Measurements from ENCODE around the gene TRIM10. TPM values are rescaled to one million over a fixed set of nuclear protein-coding genes. Genes with fewer than 3 reads are reported as not detected.

The TRIM10 gene
- total RNA-seq, 4 donors from 2014 or later = 0.17 to 0.50 (median 0.42) TPM; not detected in 1

GRCh38 chr6:30154709-30155519 is 6.1 kb downstream of the TRIM10 start:
- peaks cover 0 to 34% (median 0%) of the 10 kb centered on the region in 4 donors for H3K27me3 ChIP-seq
- 56% methylated on average over 12 of the region's 12 CpGs for WGBS
- DNase-seq (ENCODE audit: extremely low spot score) = peak; percentile 70
- no peak for TF ChIP-seq EP300 (IDR thresholded peaks at IDR 0.05)
- no peak for TF ChIP-seq POLR2AphosphoS5 (IDR thresholded peaks at IDR 0.05)
- TF ChIP-seq, protein P1, sequence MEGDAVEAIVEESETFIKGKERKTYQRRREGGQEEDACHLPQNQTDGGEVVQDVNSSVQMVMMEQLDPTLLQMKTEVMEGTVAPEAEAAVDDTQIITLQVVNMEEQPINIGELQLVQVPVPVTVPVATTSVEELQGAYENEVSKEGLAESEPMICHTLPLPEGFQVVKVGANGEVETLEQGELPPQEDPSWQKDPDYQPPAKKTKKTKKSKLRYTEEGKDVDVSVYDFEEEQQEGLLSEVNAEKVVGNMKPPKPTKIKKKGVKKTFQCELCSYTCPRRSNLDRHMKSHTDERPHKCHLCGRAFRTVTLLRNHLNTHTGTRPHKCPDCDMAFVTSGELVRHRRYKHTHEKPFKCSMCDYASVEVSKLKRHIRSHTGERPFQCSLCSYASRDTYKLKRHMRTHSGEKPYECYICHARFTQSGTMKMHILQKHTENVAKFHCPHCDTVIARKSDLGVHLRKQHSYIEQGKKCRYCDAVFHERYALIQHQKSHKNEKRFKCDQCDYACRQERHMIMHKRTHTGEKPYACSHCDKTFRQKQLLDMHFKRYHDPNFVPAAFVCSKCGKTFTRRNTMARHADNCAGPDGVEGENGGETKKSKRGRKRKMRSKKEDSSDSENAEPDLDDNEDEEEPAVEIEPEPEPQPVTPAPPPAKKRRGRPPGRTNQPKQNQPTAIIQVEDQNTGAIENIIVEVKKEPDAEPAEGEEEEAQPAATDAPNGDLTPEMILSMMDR (IDR thresholded peaks at IDR 0.05) = no peak
- TF ChIP-seq POLR2A (IDR thresholded peaks at IDR 0.05; ENCODE audit: low read depth) = no peak
- H3K4me1 ChIP-seq = peaks cover 6 to 10% (median 8%) of the 10 kb centered on the region in 4 donors
- no peaks in the 10 kb centered on the region for H3K36me3 ChIP-seq
- H3K4me3 ChIP-seq = no peak overlapping the region
- no peaks in the 10 kb centered on the region for H3K9me3 ChIP-seq
- intact Hi-C loops (cut with DNase I) = no loop called here
- no peak overlapping the region for H3K27ac ChIP-seq (replicated peaks in 1 of 4)

- intact Hi-C loops (cut with DNase I) = no loop called here
- DNase-seq (ENCODE audit: extremely low spot score) = no peak
- no peak for TF ChIP-seq POLR2AphosphoS5 (IDR thresholded peaks at IDR 0.05)
- TF ChIP-seq, protein P1 (IDR thresholded peaks at IDR 0.05) = no peak
- no peak for TF ChIP-seq EP300 (IDR thresholded peaks at IDR 0.05)
Observed at GRCh38 chr6:30154061-30154460, 7.0 kb downstream of the TRIM10 start.

GRCh38 chr6:30152910-30153610 is 8.0 kb downstream of the TRIM10 start:
- H3K27me3 ChIP-seq = peaks cover 0 to 34% (median 0%) of the 10 kb centered on the region in 4 donors
- WGBS = 76% methylated on average over 3 of the region's 3 CpGs

More at GRCh38 chr6:30154061-30154460, 7.0 kb downstream of the TRIM10 start:
- Histone ChIP-seq H3K4me1 (peaks cover 6 to 10% (median 8%) of the 10 kb centered on the region in 4 donors), H3K4me3 (no peak overlapping the region), H3K27me3 (peaks cover 0 to 29% (median 0%) of the 10 kb centered on the region in 4 donors), H3K27ac (replicated peaks in 1 of 4) (no peak overlapping the region), H3K9me3 (no peaks in the 10 kb centered on the region), H3K36me3 (no peaks in the 10 kb centered on the region)
- 81% methylated on average over 11 of the region's 17 CpGs for WGBS

DNA sequence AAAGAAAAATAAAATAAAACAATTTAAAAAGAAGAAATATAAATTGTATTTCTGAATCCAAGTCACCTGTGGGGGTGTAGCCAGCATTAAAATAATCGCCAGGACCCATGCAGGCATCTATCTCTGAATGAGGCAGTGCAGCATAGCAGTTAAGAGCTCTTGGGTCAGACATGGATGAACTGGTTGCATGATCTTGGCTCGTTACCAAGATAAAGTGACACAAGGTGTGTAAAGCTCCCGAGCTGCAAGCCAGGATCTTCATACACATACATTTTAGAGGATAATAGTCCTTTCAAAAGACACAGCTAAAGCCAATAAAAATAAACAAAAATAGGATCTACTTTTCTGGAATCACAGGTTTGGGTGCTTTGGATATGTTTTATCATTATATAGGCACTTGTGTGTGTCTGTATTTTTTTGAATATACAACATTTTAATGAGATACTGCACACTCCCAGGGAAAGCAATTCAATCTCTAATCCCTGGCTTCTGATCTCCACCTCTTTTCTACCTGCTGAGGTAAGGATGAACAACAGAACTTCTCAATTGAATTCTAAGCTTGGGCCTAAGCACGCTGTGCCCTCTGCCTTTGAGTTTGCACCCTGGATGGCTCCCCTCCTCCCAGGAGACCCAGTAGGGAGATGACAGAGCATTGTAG is 8.9 kb downstream of the TRIM10 start:
- H3K9me3 ChIP-seq = no peaks in the 10 kb centered on the region
- 68% methylated on average over 4 of the region's 4 CpGs for WGBS
- no peaks in the 10 kb centered on the region for H3K36me3 ChIP-seq
- H3K4me3 ChIP-seq = no peak overlapping the region
- TF ChIP-seq POLR2A (IDR thresholded peaks at IDR 0.05; ENCODE audit: low read depth) (no peak), EP300 (IDR thresholded peaks at IDR 0.05) (no peak), POLR2AphosphoS5 (IDR thresholded peaks at IDR 0.05) (no peak)
- TF ChIP-seq, protein P1 (IDR thresholded peaks at IDR 0.05) = no peak
- intact Hi-C loops (cut with DNase I) = no loop called here
- H3K27ac ChIP-seq (replicated peaks in 1 of 4) = no peak overlapping the region
- H3K4me1 ChIP-seq = peaks cover 6 to 10% (median 8%) of the 10 kb centered on the region in 4 donors
- H3K27me3 ChIP-seq = peaks cover 0 to 41% (median 0%) of the 10 kb centered on the region in 4 donors
- no peak for DNase-seq (ENCODE audit: extremely low spot score)

More at GRCh38 chr6:30152910-30153610, 8.0 kb downstream of the TRIM10 start:
- intact Hi-C loops (cut with DNase I) = no loop called here
- peak; percentile 77 for DNase-seq (ENCODE audit: extremely low spot score)
- Histone ChIP-seq H3K4me3 (no peak overlapping the region), H3K4me1 (peaks cover 6 to 10% (median 8%) of the 10 kb centered on the region in 4 donors), H3K9me3 (no peaks in the 10 kb centered on the region), H3K36me3 (no peaks in the 10 kb centered on the region), H3K27ac (replicated peaks in 1 of 4) (no peak overlapping the region)
- TF ChIP-seq, protein P1 (IDR thresholded peaks at IDR 0.05) = no peak
- TF ChIP-seq POLR2AphosphoS5 (IDR thresholded peaks at IDR 0.05) = no peak
